Measurements from ENCODE around the gene CD33. TPM values are rescaled to one million over a fixed set of nuclear protein-coding genes. Genes with fewer than 3 reads are reported as not detected.

Gene CD33
- total and polyA plus RNA-seq, 10 donors: 9.6 to 77.8 (median 54.7) TPM

GRCh38 chr19:51227326-51227725 lies 2.4 kb downstream of the CD33 start:
- intact Hi-C loops (cut with DNase I; ENCODE audit: low total_unique reads): no loop called here
- Histone ChIP-seq H3K9me3 (peaks cover 0 to 8% (median 0%) of the 10 kb centered on the region in 8 donors), H3K27me3 (replicated peaks in 1 of 7) (peaks cover 0 to 40% (median 0%) of the 10 kb centered on the region in 7 donors), H3K4me1 (peaks cover 0 to 27% (median 0%) of the 10 kb centered on the region in 6 donors), H3K36me3 (no peaks in the 10 kb centered on the region), H3K27ac (no peak overlapping the region), H3K4me3 (peak overlapping the region in 1 of 8 donors; percentile 44)
- no peak for DNase-seq
- 32 to 48% (median 41%) methylated on average over 2 of the region's 2 CpGs for WGBS, 5 donors
- TF ChIP-seq CTCF (IDR thresholded peaks at IDR 0.05 in 8 of 11, conservative IDR thresholded peaks at IDR 0.05 in 3 of 11): no peak
- no peak for TF ChIP-seq POLR2A (IDR thresholded peaks at IDR 0.05)
- no peak for TF ChIP-seq POLR2AphosphoS5 (IDR thresholded peaks at IDR 0.05)

GRCh38 chr19:51227966-51228365 lies 3.1 kb downstream of the CD33 start:
- no peak overlapping the region for H3K4me3 ChIP-seq
- TF ChIP-seq POLR2A (IDR thresholded peaks at IDR 0.05): no peak
- no peak for TF ChIP-seq POLR2AphosphoS5 (IDR thresholded peaks at IDR 0.05)
- no peak for TF ChIP-seq CTCF (IDR thresholded peaks at IDR 0.05 in 8 of 11, conservative IDR thresholded peaks at IDR 0.05 in 3 of 11)
- no peak for DNase-seq
- peaks cover 0 to 6% (median 0%) of the 10 kb centered on the region in 6 donors for H3K36me3 ChIP-seq
- peaks cover 0 to 12% (median 0%) of the 10 kb centered on the region in 8 donors for H3K9me3 ChIP-seq
- peaks cover 0 to 27% (median 0%) of the 10 kb centered on the region in 6 donors for H3K4me1 ChIP-seq
- 89 to 98% (median 93%) methylated on average over 2 of the region's 2 CpGs for WGBS, 5 donors
- H3K27me3 ChIP-seq (replicated peaks in 1 of 7): peaks cover 0 to 40% (median 0%) of the 10 kb centered on the region in 7 donors
- intact Hi-C loops (cut with DNase I; ENCODE audit: low total_unique reads): no loop called here
- no peak overlapping the region for H3K27ac ChIP-seq

DNA sequence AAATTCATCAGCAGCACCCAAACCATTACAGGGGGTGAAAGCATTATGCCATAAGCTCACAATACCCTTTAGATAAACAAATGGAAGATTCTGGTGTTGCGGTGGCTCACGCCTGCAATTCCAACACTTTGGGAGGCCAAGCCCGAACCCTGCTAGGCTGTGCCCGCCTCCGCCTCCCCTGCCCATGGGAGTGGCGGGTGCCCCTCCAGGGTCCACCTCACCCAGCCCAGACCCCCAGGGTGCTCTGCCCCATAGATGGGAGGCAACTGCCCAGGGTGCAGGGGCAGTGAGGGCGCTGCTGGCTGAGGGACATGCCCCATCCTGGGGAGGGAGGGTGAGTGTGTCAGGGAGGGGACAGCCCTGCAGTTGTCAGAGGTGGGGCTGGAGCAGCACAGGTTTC lies 16.0 kb downstream of the CD33 start:
- Histone ChIP-seq H3K27me3 (replicated peaks in 1 of 7) (peaks cover 0 to 32% (median 0%) of the 10 kb centered on the region in 7 donors), H3K4me3 (no peak overlapping the region), H3K27ac (no peak overlapping the region), H3K9me3 (no peaks in the 10 kb centered on the region), H3K4me1 (peaks cover 0 to 27% (median 6%) of the 10 kb centered on the region in 6 donors), H3K36me3 (peaks cover 0 to 44% (median 0%) of the 10 kb centered on the region in 6 donors)
- WGBS, 5 donors: 85 to 97% (median 92%) methylated on average over 4 to 7 of the region's 7 CpGs
- intact Hi-C loops (cut with DNase I; ENCODE audit: low total_unique reads): no loop called here
- DNase-seq: no peak
- TF ChIP-seq POLR2AphosphoS5 (IDR thresholded peaks at IDR 0.05) (peak in 1 of 3 donors; percentile 30), CTCF (IDR thresholded peaks at IDR 0.05 in 8 of 11, conservative IDR thresholded peaks at IDR 0.05 in 3 of 11) (no peak), POLR2A (IDR thresholded peaks at IDR 0.05) (no peak)

DNA sequence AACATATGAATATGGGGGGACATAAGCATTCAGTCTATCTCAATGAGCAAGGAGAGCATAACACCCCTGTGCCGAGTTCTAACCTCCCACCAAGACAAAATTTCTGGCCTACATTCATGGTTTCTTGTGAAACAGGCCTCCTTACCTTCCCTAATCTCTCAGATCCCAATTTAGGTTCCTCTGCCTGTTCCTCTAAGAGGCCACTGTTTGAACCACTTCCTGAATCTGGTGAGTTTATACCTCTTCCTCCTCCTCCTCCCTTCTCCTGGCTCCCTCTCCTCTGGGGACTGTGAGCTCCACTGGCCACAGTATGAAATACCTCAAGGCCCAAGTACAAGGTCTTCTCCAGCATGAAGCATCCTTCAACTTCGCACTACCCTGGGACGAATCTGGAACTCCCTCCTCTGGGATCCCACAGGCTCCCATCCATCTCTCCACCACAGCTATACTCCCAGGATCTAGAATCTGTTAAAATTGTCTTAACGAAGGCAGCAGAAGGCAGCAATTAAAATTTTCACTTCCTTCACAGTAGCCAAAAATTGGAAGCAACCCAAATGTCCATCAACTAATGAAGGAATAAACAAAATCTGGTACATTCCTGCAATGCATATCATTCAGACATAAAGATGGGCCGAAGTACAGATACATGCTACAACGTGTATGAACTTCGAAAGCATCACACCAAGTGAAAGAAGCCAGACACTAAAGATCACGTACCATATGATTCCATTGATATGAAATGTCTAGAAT lies 18.2 kb downstream of the CD33 start:
- TF ChIP-seq POLR2A (IDR thresholded peaks at IDR 0.05) (no peak), POLR2AphosphoS5 (IDR thresholded peaks at IDR 0.05) (no peak), CTCF (IDR thresholded peaks at IDR 0.05 in 8 of 11, conservative IDR thresholded peaks at IDR 0.05 in 3 of 11) (no peak)
- Histone ChIP-seq H3K4me3 (no peak overlapping the region), H3K4me1 (peaks cover 0 to 41% (median 10%) of the 10 kb centered on the region in 6 donors), H3K9me3 (no peaks in the 10 kb centered on the region), H3K27me3 (replicated peaks in 1 of 7) (peaks cover 0 to 22% (median 0%) of the 10 kb centered on the region in 7 donors), H3K36me3 (peaks cover 0 to 25% (median 0%) of the 10 kb centered on the region in 6 donors), H3K27ac (no peak overlapping the region)
- WGBS, 5 donors: 66 to 76% (median 69%) methylated on average over 8 of the region's 8 CpGs
- intact Hi-C loops (cut with DNase I; ENCODE audit: low total_unique reads): no loop called here
- no peak for DNase-seq
